Measurements from ENCODE around the gene DUSP16.
A peak's percentile ranks its signal among the peaks of the same experiment; 100 is the strongest.
"Not testable (repeated sequence)": the region's sequence is repeated elsewhere in the genome, so short reads cannot be mapped to it uniquely, and the experiment has no call there.

Gene DUSP16

DNA sequence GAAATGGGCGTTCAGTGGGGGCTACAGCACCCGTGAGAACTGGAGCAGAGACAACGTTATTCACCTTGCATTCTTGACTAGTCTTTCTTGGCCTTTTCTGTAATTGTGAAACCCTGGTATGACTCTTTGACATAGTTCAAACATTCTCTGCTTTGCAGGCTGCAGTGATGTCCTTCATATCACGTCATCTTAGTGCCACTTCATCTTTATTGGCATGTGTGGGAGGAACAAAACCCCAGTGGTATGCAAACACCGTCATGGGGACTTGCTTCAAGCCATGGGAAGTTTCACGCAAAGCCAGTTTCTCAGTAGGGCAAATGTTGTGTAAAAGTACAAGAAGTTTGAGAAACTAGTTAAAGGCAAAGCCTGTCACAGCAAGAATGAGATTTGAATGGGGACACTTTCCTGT is 20.2 kb upstream of the DUSP16 start:
- Histone ChIP-seq H3K14ac (ENCODE audit: low read length) (no peak overlapping the region), H2AFZ (ENCODE audit: insufficient read depth, low read length, poor library complexity) (no peak overlapping the region), H3K36me3 (ENCODE audit: control insufficient read depth in 1 of 2, insufficient read depth in 2 of 2, low read length in 2 of 2) (no peaks in the 10 kb centered on the region), H3K79me2 (ENCODE audit: control insufficient read depth, insufficient read depth, low read length, poor library complexity) (no peaks in the 10 kb centered on the region), H2BK12ac (ENCODE audit: low read length) (no peak overlapping the region), H3K4me3 (ENCODE audit: low read depth, low read length) (no peak overlapping the region), H4K12ac (ENCODE audit: low read depth, low read length) (no peak overlapping the region), H4K91ac (ENCODE audit: low read depth, low read length) (no peak overlapping the region), H2BK5ac (ENCODE audit: low read depth, low read length, poor library complexity) (peak overlapping the region; percentile 36), H3K9me3 (ENCODE audit: insufficient read depth, low read depth, low read length) (no peaks in the 10 kb centered on the region), H4K8ac (ENCODE audit: low read depth, low read length) (no peak overlapping the region), H2BK120ac (ENCODE audit: insufficient read depth, low read length, poor library complexity) (peak overlapping the region; percentile 26), H3K9ac (ENCODE audit: low read length) (no peak overlapping the region), H3K79me1 (ENCODE audit: low read length) (peaks cover 6% of the 10 kb centered on the region), H3K23ac (ENCODE audit: low read length) (no peak overlapping the region), H3K4me1 (ENCODE audit: control insufficient read depth in 1 of 2, insufficient read depth in 2 of 2, low read length in 2 of 2) (peaks cover 10 to 17% of the 10 kb centered on the region in 2 experiments), H3K4me2 (ENCODE audit: low read length) (no peak overlapping the region), H3K27ac (ENCODE audit: low read depth, low read length) (peak overlapping the region; percentile 49), H2AK5ac (ENCODE audit: low read length) (no peak overlapping the region), H3K27me3 (ENCODE audit: insufficient read depth, low read length) (no peaks in the 10 kb centered on the region), H3K18ac (ENCODE audit: low read length) (no peak overlapping the region), H3K4ac (ENCODE audit: low read depth, low read length) (no peak overlapping the region)
- peak; percentile 94 to 97 for DNase-seq
- no CpG with 5 or more reads among the region's 6 CpGs for WGBS (ENCODE audit: extremely low coverage, insufficient coverage, insufficient read length)

GRCh38 chr12:12582193-12582881 is 19.7 kb upstream of the DUSP16 start:
- no peak overlapping the region for H3K18ac ChIP-seq (ENCODE audit: low read length)
- H2AFZ ChIP-seq (ENCODE audit: insufficient read depth, low read length, poor library complexity), result no peak overlapping the region
- no peak for DNase-seq
- H3K9me3 ChIP-seq (ENCODE audit: insufficient read depth, low read depth, low read length), result no peaks in the 10 kb centered on the region
- H4K8ac ChIP-seq (ENCODE audit: low read depth, low read length), result no peak overlapping the region
- H2BK120ac ChIP-seq (ENCODE audit: insufficient read depth, low read length, poor library complexity), result no peak overlapping the region
- no peak overlapping the region for H3K4me2 ChIP-seq (ENCODE audit: low read length)
- H3K14ac ChIP-seq (ENCODE audit: low read length), result no peak overlapping the region
- H3K4me3 ChIP-seq (ENCODE audit: low read depth, low read length), result no peak overlapping the region
- no peak overlapping the region for H2BK5ac ChIP-seq (ENCODE audit: low read depth, low read length, poor library complexity)
- no peak overlapping the region for H3K9ac ChIP-seq (ENCODE audit: low read length)
- H3K4ac ChIP-seq (ENCODE audit: low read depth, low read length), result no peak overlapping the region
- no peak overlapping the region for H4K12ac ChIP-seq (ENCODE audit: low read depth, low read length)
- no peak overlapping the region for H2AK5ac ChIP-seq (ENCODE audit: low read length)
- no peaks in the 10 kb centered on the region for H3K27me3 ChIP-seq (ENCODE audit: insufficient read depth, low read length)
- no peak overlapping the region for H2BK12ac ChIP-seq (ENCODE audit: low read length)
- peaks cover 4% of the 10 kb centered on the region for H3K79me1 ChIP-seq (ENCODE audit: low read length)
- peaks cover 10 to 16% of the 10 kb centered on the region in 2 experiments for H3K4me1 ChIP-seq (ENCODE audit: control insufficient read depth in 1 of 2, insufficient read depth in 2 of 2, low read length in 2 of 2)
- no CpG with 5 or more reads among the region's 4 CpGs for WGBS (ENCODE audit: extremely low coverage, insufficient coverage, insufficient read length)
- H3K79me2 ChIP-seq (ENCODE audit: control insufficient read depth, insufficient read depth, low read length, poor library complexity), result no peaks in the 10 kb centered on the region
- no peak overlapping the region for H3K23ac ChIP-seq (ENCODE audit: low read length)
- no peak overlapping the region for H4K91ac ChIP-seq (ENCODE audit: low read depth, low read length)
- no peaks in the 10 kb centered on the region for H3K36me3 ChIP-seq (ENCODE audit: control insufficient read depth in 1 of 2, insufficient read depth in 2 of 2, low read length in 2 of 2)
- H3K27ac ChIP-seq (ENCODE audit: low read depth, low read length), result no peak overlapping the region

- not testable (repeated sequence) for H3K14ac ChIP-seq (ENCODE audit: low read length); H2AFZ ChIP-seq (ENCODE audit: insufficient read depth, low read length, poor library complexity); H3K79me2 ChIP-seq (ENCODE audit: control insufficient read depth, insufficient read depth, low read length, poor library complexity)
Measured at GRCh38 chr12:12580716-12581115, 18.1 kb upstream of the DUSP16 start.

GRCh38 chr12:12577786-12578185 is 15.1 kb upstream of the DUSP16 start:
- Histone ChIP-seq H3K79me2 (ENCODE audit: control insufficient read depth, insufficient read depth, low read length, poor library complexity) (no peaks in the 10 kb centered on the region), H3K4me2 (ENCODE audit: low read length) (no peak overlapping the region), H2BK120ac (ENCODE audit: insufficient read depth, low read length, poor library complexity) (no peak overlapping the region), H3K9ac (ENCODE audit: low read length) (no peak overlapping the region), H3K79me1 (ENCODE audit: low read length) (no peaks in the 10 kb centered on the region), H3K18ac (ENCODE audit: low read length) (no peak overlapping the region), H3K36me3 (ENCODE audit: control insufficient read depth in 1 of 2, insufficient read depth in 2 of 2, low read length in 2 of 2) (no peaks in the 10 kb centered on the region), H3K23ac (ENCODE audit: low read length) (no peak overlapping the region), H2AFZ (ENCODE audit: insufficient read depth, low read length, poor library complexity) (no peak overlapping the region), H3K9me3 (ENCODE audit: insufficient read depth, low read depth, low read length) (no peaks in the 10 kb centered on the region), H4K12ac (ENCODE audit: low read depth, low read length) (no peak overlapping the region), H4K91ac (ENCODE audit: low read depth, low read length) (no peak overlapping the region), H2BK12ac (ENCODE audit: low read length) (no peak overlapping the region), H3K27me3 (ENCODE audit: insufficient read depth, low read length) (no peaks in the 10 kb centered on the region), H3K4ac (ENCODE audit: low read depth, low read length) (no peak overlapping the region), H2AK5ac (ENCODE audit: low read length) (no peak overlapping the region), H3K14ac (ENCODE audit: low read length) (no peak overlapping the region), H3K4me1 (ENCODE audit: control insufficient read depth in 1 of 2, insufficient read depth in 2 of 2, low read length in 2 of 2) (no peaks in the 10 kb centered on the region), H3K27ac (ENCODE audit: low read depth, low read length) (no peak overlapping the region), H2BK5ac (ENCODE audit: low read depth, low read length, poor library complexity) (no peak overlapping the region), H3K4me3 (ENCODE audit: low read depth, low read length) (no peak overlapping the region), H4K8ac (ENCODE audit: low read depth, low read length) (no peak overlapping the region)
- WGBS (ENCODE audit: extremely low coverage, insufficient coverage, insufficient read length), result no CpG with 5 or more reads among the region's 3 CpGs
- DNase-seq, result no peak

More at GRCh38 chr12:12580716-12581115, 18.1 kb upstream of the DUSP16 start:
- H2BK5ac ChIP-seq (ENCODE audit: low read depth, low read length, poor library complexity); H3K18ac ChIP-seq (ENCODE audit: low read length); H4K91ac ChIP-seq (ENCODE audit: low read depth, low read length); H3K9me3 ChIP-seq (ENCODE audit: insufficient read depth, low read depth, low read length); H3K4ac ChIP-seq (ENCODE audit: low read depth, low read length); H2AK5ac ChIP-seq (ENCODE audit: low read length); H3K27me3 ChIP-seq (ENCODE audit: insufficient read depth, low read length); H4K8ac ChIP-seq (ENCODE audit: low read depth, low read length); H3K23ac ChIP-seq (ENCODE audit: low read length); H3K4me1 ChIP-seq (ENCODE audit: control insufficient read depth in 1 of 2, insufficient read depth in 2 of 2, low read length in 2 of 2); H3K9ac ChIP-seq (ENCODE audit: low read length); H3K79me1 ChIP-seq (ENCODE audit: low read length); H3K4me2 ChIP-seq (ENCODE audit: low read length); DNase-seq; H3K4me3 ChIP-seq (ENCODE audit: low read depth, low read length); H3K36me3 ChIP-seq (ENCODE audit: control insufficient read depth in 1 of 2, insufficient read depth in 2 of 2, low read length in 2 of 2); H2BK120ac ChIP-seq (ENCODE audit: insufficient read depth, low read length, poor library complexity); H3K27ac ChIP-seq (ENCODE audit: low read depth, low read length); H2BK12ac ChIP-seq (ENCODE audit: low read length); H4K12ac ChIP-seq (ENCODE audit: low read depth, low read length): not testable (repeated sequence)
- no CpG with 5 or more reads among the region's 1 CpG for WGBS (ENCODE audit: extremely low coverage, insufficient coverage, insufficient read length)
